Muscle of back (tissue), 11 donors: Measurements from ENCODE around the gene LGR4. TPM values are rescaled to one million over a fixed set of nuclear protein-coding genes. Genes with fewer than 3 reads are reported as not detected.
A peak's percentile ranks its signal among the peaks of the same experiment; 100 is the strongest.

Experiments used
- DNase-seq, 3 donors: peaks; one replicate each; pipeline versions ENCODE4 v3.0.0 to v3.0.0-alpha.2; 2013
- polyA plus RNA-seq, 10 donors: library from polyadenylated mRNA; unstranded; fragments of 120-200 nt; gene quantifications; one replicate each; pipeline ENCODE4 v1.2.1, GENCODE V29; 2013; ENCODE audit not compliant: insufficient read length in 10 of 10

LGR4 gene
- polyA plus RNA-seq, 10 donors = 26.3 to 41.0 (median 28.5) TPM

- no peak for DNase-seq
These were observed 88.9 kb downstream of the LGR4 start for GRCh38 chr11:27383645-27384044.

GRCh38 chr11:27381238-27381666, 91.3 kb downstream of the LGR4 start:
- no peak for DNase-seq

GRCh38 chr11:27380771-27381170, 91.8 kb downstream of the LGR4 start:
- DNase-seq = no peak

DNA sequence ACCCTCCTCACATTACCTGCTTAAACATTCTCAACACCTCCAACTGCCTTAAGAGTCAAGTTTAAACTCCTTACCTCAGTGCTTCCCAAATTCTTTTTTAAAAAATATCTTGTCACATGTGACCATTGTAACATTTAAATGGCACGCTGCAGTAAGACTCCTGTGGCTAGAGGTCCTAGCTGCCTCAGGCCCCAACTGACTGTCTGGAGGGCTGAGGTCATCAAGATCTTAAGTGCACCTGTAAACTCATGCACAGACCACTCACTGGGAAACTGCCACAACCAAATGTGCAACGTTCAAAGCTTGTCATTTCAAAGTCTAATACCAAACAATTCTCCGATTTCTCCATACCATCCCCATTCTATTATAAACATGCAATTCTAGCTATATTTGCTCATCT, 93.1 kb downstream of the LGR4 start:
- no peak for DNase-seq

DNA sequence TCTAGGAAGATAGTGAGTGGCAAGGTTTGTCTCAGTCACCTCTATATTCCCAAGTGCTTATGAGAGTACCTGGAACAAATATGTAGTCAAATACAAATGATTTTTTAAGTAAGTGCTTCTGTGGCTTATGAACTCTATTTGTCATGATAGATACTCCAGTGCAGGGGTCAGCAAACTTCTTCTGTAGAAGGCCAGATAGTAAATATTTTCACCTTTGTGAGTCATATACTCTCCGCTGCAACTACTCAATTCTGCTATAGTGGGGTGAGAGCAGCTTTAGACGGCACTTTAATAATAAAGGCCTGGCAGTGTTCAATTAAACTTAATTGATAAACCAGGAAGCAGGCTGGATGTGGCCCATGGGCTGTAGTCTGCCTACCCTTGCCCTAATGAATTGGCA, 97.2 kb downstream of the LGR4 start:
- no peak for DNase-seq

DNA sequence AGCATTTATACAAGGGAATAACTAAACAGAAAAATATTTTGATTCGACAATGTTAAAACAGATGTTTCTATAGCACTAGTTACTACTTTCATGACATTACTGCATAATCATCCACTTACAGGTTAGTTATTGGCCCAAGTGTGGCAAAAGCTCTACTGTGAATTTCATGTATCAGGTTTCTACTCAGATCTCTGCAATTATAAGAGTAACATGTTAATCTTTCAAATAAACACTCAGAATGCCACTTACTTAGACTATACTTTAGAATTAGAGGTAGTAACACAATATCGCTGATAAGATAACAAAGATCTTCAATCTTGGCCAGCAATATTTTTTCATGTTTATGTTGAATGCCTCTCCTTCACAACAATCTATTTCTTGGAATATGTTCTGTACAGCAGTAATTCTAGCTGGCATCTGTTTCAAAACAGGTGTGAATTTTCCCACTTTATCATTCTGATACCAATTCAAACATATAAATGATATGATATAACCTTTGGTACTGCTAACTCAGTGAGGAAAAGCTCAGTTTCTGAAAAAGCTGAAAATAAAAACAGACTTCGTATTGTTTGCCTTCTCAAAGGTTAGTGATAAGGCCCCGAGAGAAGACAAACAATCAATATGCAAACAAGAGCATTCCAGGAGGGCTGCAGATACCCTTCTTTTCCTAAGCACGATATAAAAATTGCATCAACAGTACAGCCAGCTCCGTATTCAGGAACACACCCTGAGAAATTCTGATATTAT, 98.6 kb downstream of the LGR4 start:
- no peak for DNase-seq

DNA sequence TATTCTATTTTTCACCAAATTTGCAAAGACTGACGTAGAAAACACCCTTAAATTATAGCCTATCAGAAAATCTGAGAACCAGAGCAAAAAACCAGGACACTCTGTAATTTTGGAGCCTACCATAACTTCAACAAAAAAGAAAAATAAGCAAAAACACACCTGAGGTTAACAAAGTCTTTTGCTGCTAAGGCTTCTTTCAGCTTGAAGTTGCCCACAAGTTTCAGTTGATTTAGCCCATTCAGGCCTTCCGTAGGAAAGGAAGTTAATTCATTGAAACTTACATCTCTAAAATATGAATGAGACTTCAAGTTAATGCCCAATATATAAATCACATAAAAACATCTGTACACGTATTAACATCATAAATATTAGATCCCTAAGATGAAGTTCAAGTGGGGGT, 99.2 kb downstream of the LGR4 start:
- no peak for DNase-seq

DNA sequence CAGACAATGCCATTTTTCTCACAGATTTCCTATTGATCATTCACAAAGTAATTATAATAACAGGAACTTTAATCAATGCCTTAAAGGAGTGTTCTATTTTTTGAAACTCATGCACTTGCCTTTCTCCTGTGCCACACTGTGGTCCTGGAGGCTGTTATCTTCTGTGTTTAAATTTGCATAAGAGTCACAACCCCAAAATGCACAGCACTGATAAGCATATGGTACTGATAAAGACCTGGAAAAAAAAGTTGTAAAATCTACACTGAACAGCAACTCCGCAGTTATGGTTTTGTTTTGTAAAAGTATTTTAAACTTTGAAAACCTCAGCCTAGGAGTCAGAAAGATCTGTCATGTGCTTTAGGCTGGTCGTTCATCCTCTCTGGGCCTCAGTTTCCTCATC, 100.4 kb downstream of the LGR4 start:
- no peak for DNase-seq

DNA sequence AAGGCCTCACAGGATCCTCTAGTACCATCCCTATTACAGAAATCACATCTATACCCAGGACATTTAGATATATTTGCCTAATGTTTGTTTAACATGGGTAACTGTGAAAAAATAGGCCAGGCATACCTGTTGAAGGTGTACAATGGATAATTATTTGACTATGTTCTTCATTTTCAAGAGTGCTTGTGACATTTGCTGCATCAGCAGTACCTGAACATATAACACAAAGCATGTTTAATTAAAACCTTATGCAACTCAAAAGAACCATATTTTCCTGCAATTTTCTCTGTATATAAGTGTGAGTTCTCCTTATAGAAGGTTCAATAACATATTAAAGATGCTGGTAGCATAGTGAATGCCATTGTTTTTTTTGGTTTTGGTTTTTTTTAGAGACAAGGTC, 101.1 kb downstream of the LGR4 start:
- no peak for DNase-seq

DNA sequence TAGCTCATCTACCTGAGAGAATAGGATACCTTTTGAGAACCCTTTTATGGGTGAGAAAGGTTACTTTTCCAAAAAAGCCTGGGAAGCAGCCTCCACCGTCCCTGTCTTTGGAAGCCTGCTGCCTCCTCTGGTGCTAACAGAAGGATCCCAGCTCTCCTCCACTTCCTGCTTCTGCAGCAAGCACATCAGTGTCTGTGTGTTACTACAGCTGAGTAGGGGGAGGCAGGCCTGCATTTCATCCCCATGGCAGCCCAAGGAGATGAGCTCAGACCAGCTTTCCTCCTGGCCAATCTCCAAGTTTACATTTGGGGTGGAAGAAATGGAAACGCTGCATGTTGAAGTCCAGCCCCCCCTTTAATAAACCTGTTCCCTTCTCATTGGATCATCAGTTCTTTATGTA, 102.2 kb downstream of the LGR4 start:
- peak in 1 of 3 donors; percentile 29 for DNase-seq

- no peak for DNase-seq
These were observed 104.7 kb downstream of the LGR4 start for GRCh38 chr11:27367881-27368280.

DNA sequence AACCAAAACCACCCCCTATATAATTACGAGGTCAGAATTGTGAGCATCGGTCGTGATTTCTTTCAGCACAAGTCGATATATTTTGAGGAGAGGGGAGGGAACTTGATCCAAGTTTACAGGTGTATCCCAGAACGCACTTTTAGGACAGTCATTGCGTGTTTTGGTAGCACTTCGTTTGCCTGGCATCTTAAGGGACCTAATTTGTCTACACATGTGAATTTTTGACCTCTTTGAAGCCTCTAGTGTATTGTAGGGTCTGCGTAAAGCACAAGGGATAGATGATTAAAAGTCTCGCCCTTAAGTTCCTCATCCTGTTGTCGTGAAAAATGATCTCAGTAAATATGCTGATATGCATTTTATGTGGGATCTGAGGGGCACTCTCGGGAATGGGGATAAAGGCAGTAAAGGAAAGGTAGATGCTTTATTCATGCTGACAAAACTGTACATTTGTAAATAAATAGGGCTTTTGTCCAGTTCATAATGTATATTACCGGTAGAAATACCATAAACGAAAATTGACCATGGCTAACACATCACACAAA, 108.9 kb downstream of the LGR4 start:
- DNase-seq = no peak

GRCh38 chr11:27362749-27363575, 109.6 kb downstream of the LGR4 start, which contains the start of gene CCDC34:
Gene CCDC34, minus strand, starts transcription at chr11:27363215. Its CDS starts 21 bp downstream, at chr11:27363194.
- DNase-seq = peak; percentile 94 to 98 (median 98)

DNA sequence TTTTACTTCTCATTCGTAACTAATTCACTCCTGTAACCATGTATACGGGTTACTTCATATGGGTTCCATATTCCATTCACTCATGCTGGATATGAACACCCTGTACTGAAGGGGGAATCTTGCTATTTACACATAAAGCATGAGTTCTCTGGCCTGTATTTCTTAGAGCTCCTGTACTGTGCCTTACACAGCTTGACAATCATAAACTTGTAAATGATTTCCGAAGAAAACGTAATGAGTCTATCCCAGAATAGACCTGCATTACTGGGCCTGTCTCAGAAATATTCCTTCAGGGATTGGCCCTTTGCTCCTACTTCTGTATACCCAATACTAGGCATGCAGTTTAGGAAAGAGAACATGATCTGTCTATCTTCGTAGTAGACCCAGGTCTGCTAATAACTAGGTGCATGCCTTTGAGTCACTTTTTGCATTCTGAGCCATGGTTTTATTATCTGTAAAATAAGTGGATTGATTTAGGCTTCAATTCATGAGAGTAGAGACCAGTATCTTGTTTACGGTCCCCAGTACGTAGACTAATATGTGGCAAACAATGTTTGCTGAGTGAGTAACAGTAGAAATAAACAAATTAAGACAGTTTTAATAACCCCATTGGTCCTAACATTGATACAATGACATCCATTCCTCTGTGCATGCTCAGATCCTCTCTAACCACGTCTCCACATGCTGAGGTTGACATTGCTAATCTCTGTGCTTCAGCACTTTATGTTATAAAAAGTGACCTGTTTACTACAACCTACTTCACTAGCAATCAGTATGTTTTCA, 110.8 kb downstream of the LGR4 start:
- no peak for DNase-seq

GRCh38 chr11:27358296-27358695, 114.3 kb downstream of the LGR4 start:
- DNase-seq = no peak

DNA sequence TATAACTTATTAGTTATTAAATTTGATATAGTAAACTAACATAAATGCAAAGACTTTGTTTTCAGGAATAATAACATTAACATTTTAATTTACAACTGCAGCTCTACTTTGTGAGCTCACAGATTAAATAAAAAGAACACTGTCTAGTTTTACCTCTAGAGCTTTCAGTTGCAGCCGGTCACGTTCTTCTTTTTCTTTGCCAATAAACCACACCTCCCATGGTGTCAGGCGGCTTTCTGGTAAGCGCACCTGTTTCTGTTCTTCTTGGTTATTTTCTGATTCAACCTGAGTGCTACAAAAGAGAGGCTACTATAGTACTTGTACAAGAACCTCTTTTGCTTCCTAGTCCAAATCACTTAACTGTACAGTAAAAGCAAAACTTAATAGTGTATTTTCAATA, 115.3 kb downstream of the LGR4 start:
- no peak for DNase-seq

GRCh38 chr11:27356624-27357222, 115.9 kb downstream of the LGR4 start:
- DNase-seq = no peak

- DNase-seq = no peak
These were observed 117.0 kb downstream of the LGR4 start for GRCh38 chr11:27355575-27356104.

- DNase-seq = no peak
These were observed 118.1 kb downstream of the LGR4 start for GRCh38 chr11:27354359-27354965.

- DNase-seq = no peak
These were observed 118.8 kb downstream of the LGR4 start for GRCh38 chr11:27353593-27354358.
